ENCODE measurements around the gene AQP11.
"Not testable (repeated sequence)": the region's sequence is repeated elsewhere in the genome, so short reads cannot be mapped to it uniquely, and the experiment has no call there.

The AQP11 gene

GRCh38 chr11:77593883-77594282, 4.1 kb downstream of the AQP11 start:
- DNase-seq = no peak

DNA sequence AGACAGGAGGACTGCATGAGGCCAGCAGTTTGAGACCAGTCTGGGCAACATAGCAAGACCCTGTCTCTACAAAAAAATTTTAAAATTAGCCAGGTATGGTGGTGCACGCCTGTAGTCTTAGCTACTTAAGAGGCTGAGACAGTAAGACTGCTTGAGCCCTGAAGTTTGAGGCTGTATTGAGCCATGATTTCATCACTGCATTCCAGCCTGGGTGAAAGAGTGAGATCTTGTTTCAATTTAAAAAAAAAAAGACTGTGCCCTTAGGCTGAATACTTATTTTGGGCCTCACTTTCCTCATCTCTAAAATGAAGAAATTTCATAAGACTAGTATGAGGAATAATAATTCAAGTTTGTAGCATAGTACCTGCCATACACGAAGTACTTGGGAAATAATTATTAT, 6.9 kb downstream of the AQP11 start:
- DNase-seq = no peak

DNA sequence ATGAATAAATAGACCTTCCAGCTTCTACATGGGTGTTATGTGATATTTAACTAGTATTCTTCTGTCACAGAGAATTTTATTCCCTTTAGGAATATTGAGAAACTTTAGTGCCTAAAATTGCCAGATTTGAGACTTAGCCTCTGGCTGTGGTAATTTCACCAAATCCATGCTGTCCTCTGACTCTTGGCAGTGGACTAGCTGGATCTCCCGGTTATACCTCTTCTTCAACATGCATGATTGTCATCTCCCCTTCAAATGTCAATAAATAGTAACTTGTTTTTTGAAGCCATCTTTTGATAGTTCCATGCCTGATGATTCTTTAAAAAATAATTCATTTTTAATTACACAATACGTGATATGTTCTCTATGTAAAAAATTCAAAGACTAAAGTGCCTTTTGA, 8.4 kb downstream of the AQP11 start:
- DNase-seq = no peak

GRCh38 chr11:77602381-77603088, 12.8 kb downstream of the AQP11 start:
- no peak for DNase-seq

- no peak for DNase-seq
These were observed 14.5 kb downstream of the AQP11 start for GRCh38 chr11:77604281-77604680.

DNA sequence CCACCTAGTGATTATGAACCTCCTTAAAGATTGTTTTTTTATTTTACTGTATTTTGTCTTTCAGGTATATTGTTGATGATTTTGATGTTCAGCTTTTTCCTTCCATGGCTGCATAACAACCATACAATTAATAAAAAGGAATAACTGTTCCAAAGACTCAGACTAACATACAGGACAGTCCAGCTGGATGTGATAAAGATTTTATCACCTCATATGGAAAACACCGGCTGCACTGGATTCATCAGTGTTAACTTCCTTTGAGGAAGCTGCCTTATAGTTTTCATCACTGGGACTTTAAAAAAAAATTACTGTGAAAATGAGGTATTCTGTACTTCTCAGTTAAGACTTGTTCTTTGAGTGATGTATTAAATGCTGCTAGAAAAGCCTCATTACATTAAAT, 19.5 kb downstream of the AQP11 start:
- DNase-seq = no peak

DNA sequence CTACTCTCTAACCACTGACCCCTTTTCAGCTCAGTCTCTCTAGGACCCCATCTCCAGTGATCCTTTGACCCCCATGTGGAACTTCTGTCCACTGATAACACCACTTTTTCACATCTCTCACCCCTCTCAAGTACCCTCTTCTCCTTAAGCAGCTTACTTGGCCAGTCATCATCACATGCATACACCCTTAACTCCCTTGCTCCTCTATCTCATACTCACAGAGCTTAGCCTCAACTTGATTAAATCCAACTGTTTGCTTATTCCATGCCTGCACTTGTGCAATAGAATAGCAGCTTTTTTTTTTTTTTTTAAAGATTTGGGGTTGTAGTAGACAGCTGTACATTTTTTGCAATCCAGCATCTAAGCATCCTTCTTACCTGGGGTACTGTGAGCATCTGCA, 22.2 kb downstream of the AQP11 start:
- DNase-seq = no peak

DNA sequence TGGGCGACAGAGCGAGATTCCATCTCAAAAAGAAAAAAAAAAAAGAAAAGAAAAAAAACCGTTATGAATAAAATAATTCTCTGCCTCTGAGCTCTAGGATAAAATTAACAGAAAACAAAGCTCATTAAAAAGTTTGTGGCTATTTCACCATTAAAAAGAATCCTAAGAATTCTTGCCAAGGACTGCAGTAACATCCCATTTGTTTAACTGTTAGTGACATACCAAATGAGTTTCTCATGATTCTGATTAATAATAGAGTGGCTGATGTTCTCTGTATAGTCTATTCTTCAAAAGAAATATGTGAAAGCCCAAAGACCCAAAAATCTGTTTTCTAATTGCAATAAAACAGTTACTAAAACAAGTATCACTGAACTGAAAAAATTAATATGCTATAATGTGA, 28.1 kb downstream of the AQP11 start:
- no peak for DNase-seq

GRCh38 chr11:77619576-77620198, 29.9 kb downstream of the AQP11 start:
- no peak for DNase-seq

DNA sequence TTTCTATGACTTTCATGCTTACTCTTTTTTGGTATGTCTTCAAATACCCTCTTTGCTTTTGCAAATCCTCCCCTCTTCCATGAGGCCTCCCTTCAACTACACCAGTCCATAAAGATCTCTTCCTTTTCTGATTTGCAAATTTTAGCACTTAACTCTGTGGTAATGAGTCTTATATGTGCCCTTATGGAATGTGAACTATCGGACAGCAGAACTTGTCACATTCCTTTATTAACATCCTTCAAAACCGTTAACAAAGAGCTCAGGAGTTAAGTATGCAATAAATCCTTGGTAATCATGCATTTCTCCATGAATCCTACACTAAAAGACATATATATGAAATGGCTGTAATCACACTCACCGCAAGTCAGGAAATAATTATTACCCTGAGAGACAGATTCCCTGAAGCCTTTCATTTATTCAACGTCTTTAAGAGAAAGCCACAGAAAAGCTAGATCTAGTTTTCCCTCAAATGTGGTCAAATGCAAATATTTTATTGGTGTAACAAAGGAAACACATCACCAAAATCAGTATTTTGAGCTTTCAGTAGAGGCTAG, 40.5 kb downstream of the AQP11 start:
- no peak for DNase-seq

- DNase-seq = not testable (repeated sequence)
These were observed 44.2 kb downstream of the AQP11 start for GRCh38 chr11:77633926-77634325.

DNA sequence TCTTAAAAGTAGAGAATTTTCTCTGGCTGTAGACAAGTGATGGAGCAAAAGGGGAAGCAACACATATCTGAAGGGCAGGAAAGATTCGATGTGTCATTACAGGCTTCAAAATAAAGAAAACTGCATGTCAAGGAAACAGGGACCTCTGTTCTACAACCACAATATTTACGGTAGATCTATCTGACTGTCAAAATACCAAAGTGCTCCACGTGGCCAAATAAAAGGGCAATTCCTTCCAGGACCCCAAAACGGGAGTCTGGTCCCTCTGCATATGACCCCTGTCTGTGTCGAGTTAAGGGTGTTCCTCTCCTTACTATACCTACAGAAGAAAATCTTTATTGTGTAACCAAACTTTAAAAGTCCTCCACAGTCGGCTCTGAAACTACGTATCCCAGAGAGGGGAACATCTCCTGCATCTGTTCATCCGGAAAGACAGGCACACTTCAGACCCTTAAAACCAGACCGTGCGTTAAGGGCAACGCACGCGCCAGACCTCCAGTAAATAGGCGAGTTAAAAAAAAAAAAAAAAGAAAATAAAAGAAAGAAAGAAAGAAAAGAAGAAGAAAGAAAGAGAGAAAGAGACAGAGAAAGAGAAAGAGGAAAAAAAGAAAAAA, 47.1 kb downstream of the AQP11 start:
- DNase-seq = no peak

DNA sequence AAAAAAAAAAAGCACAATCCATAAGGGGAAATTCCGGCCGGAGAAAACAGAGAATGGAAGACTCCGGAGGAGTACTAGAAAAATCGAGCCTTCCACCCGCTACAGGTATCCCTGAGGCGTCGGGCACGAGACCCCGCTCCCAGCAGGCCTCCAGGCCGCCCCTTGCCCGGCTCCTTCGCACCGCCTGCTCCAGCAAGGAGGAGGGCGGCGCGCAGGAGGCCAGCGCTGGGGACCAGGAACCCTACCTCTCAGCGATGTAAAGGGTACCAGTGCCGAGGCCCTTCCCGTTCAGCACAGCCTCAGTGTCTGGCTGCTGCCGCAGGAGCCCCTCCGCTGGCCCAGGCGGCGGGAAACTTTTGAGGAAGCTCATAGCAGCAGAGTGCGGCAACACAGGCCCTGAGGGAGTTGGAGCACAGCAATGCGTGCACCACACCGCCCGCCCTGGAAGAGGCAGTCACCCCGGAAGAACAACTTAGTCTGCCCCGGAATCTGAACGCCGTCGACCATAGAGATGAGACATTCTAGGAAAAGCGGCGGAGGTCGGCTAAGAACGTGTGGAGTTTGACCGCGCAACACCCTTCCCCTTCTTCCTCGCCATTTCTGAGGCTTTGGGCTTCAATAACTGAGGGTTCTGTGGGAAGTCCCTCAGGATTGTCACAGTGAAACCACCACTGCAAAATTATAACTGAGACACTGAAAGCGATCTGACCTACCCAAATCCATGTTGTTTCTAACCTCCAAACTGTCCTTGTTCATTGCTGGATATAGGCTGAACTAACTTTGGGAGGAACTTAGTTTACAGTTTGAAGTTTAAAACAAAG, 47.8 kb downstream of the AQP11 start, which contains the start of gene CLNS1A:
Gene CLNS1A (minus strand): TSS at position 450 of the 821 bp plus-strand sequence. CDS start 80 bp downstream, at position 370.
- DNase-seq = peak; percentile 92

DNA sequence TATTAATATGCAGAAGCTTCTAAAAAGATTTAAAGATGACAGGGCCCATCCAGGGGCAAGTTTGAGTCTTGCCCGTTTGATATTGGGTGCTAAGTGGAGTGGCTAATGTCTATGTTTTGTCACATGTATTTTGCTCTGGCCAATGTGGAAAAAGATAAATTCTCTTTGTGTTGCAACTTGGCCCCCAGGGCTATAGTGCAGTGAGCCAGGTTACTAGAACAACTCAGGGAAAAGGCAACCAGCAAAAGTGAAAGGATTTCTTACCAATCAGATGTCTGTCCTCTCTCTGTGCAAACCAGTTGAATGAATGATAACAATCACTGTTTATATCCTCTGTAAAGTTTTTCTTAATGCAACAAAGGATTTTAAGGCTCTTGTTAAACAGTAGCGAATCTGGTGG, 52.5 kb downstream of the AQP11 start:
- no peak for DNase-seq

GRCh38 chr11:77644887-77645286, 55.1 kb downstream of the AQP11 start:
- DNase-seq = no peak

DNA sequence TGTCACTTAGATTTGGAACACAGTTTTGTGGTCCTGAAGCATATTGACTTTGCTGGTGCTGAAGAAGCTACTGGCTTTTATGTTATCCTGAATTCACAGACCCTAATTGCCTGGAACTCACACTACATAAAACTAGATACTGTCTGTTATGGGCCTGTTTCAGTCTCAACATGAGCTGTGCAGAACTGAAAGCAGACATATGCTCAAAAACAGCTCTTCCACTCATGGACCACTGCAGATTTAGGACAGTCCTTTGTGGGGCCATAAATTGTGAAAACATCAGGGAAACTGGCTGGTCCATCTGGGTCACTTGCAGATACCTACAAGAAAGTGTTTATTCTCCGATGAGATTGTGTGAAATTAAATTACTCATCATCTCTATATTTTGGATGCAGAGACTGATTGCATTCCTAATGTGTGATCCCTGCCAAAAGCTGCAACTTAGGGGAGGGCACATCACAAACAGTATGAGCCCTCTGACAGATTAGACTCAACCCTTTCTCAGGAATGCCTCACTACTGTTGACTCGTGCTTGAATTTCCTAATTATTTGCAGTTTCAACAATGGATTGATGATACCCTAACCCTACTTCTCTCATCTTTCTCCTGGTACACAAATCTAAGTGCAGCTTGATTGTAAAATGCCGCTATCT, 58.0 kb downstream of the AQP11 start:
- DNase-seq = no peak

- no peak for DNase-seq
These were observed 60.4 kb downstream of the AQP11 start for GRCh38 chr11:77650123-77650522.

- DNase-seq = no peak
These were observed 65.1 kb downstream of the AQP11 start for GRCh38 chr11:77654770-77655434.

GRCh38 chr11:77656362-77656761, 66.6 kb downstream of the AQP11 start:
- DNase-seq = no peak

DNA sequence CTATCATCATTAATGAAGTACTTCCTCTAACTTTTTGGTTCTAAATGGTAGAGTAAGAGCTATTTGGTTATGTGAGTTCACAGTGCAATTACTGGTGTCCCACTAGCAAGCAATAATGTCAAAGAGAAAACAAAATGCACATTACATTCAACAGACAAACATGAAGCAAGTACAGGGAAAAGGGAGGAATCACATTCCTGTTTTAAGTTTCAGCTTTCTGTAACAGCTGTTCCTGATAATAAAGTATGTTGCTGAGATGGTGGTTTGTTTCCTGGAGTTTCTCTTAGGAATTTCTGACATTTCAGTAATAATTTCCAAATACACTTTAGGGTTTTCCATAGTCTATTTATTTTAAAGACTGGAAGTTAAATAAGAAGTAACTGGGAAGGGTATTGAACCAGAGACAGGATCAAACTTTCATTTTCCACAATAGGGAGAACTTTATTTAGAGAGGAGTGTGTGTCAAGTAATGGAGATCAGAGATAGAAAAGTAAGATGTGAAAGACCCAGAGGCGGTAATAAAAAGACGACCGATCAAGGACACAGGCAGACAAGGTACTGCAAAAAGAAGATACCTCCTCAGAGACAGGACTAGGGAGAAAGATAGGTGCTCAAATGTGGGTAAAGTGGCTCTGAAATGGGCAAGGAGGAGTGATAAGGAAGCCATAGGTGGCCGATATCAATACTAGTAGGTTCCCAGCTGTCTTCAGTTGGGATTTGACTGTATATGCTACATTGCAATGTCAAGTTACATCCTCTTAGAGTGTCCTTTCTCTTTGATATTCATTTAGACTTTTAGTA, 68.7 kb downstream of the AQP11 start:
- no peak for DNase-seq
